KOPT-K1 (cell line): ENCODE data around the gene FAM221B.
A peak's percentile ranks its signal among the peaks of the same experiment; 100 is the strongest.

Experiments
- H3K27ac ChIP-seq: fragments of 200-600 bp; sonication (generic); 2 replicates; pipeline ENCODE4 v1.5.1; 2016; ENCODE audit warnings: antibody characterized with exemption, mild to moderate bottlenecking, low read depth, low read length; ENCODE audit not compliant: poor library complexity, severe bottlenecking
- H3K36me3 ChIP-seq: fragments of 200-600 bp; sonication (generic); 2 replicates; pipeline ENCODE4 v1.5.1; 2017; ENCODE audit warnings: antibody characterized with exemption, mild to moderate bottlenecking, low read length, moderate library complexity; ENCODE audit not compliant: insufficient read depth
- H3K9me3 ChIP-seq: fragments of 200-600 bp; sonication (generic); 2 replicates; pipeline ENCODE4 v1.5.1; 2017; ENCODE audit warnings: antibody characterized with exemption, low read length, mild to moderate bottlenecking; ENCODE audit not compliant: insufficient read depth, poor library complexity, severe bottlenecking

Gene FAM221B

GRCh38 chr9:35828716-35829083, at the start of gene FAM221B:
Gene FAM221B, minus strand, starts transcription at chr9:35828732. Its CDS starts 2,571 bp downstream, at chr9:35826161.
- peak within 1 kb of the TSS; percentile 48 for H3K27ac ChIP-seq
- H3K36me3 ChIP-seq, result no peaks in the 10 kb centered on the region
- no peaks in the 10 kb centered on the region for H3K9me3 ChIP-seq

- H3K36me3 ChIP-seq, result no peaks in the 10 kb centered on the region
- peaks cover 19% of the 10 kb centered on the region for H3K9me3 ChIP-seq
- no peak overlapping the region for H3K27ac ChIP-seq
Measured at GRCh38 chr9:35872505-35872904, 44.0 kb upstream of the FAM221B start.

- Histone ChIP-seq H3K9me3 (peaks cover 9% of the 10 kb centered on the region), H3K36me3 (no peaks in the 10 kb centered on the region), H3K27ac (no peak overlapping the region)
Measured at GRCh38 chr9:35871545-35871944, 43.0 kb upstream of the FAM221B start.

GRCh38 chr9:35870351-35870923, 41.9 kb upstream of the FAM221B start, which contains the start of gene OR13J1:
Gene OR13J1, minus strand, starts transcription at chr9:35870401. Its CDS starts 0 bp downstream, at chr9:35870401.
- H3K27ac ChIP-seq, result no peak within 1 kb of the TSS
- H3K9me3 ChIP-seq, result peaks cover 2% of the 10 kb centered on the region
- H3K36me3 ChIP-seq, result no peaks in the 10 kb centered on the region

GRCh38 chr9:35869621-35870216, 41.2 kb upstream of the FAM221B start:
- H3K36me3 ChIP-seq, result no peaks in the 10 kb centered on the region
- no peaks in the 10 kb centered on the region for H3K9me3 ChIP-seq
- no peak overlapping the region for H3K27ac ChIP-seq

- no peaks in the 10 kb centered on the region for H3K9me3 ChIP-seq
Measured at GRCh38 chr9:35868933-35869332, 40.4 kb upstream of the FAM221B start.

GRCh38 chr9:35867538-35867937, 39.0 kb upstream of the FAM221B start:
- Histone ChIP-seq H3K36me3 (no peaks in the 10 kb centered on the region), H3K27ac (no peak overlapping the region), H3K9me3 (no peaks in the 10 kb centered on the region)

More at GRCh38 chr9:35868933-35869332, 40.4 kb upstream of the FAM221B start:
- H3K27ac ChIP-seq, result no peak overlapping the region
- no peaks in the 10 kb centered on the region for H3K36me3 ChIP-seq

- Histone ChIP-seq H3K9me3 (no peaks in the 10 kb centered on the region), H3K27ac (no peak overlapping the region), H3K36me3 (no peaks in the 10 kb centered on the region)
Measured at GRCh38 chr9:35864695-35865255, 36.2 kb upstream of the FAM221B start.

- Histone ChIP-seq H3K36me3 (no peaks in the 10 kb centered on the region), H3K9me3 (no peaks in the 10 kb centered on the region), H3K27ac (no peak overlapping the region)
Measured at GRCh38 chr9:35863583-35863982, 35.1 kb upstream of the FAM221B start.

- Histone ChIP-seq H3K36me3 (no peaks in the 10 kb centered on the region), H3K9me3 (no peaks in the 10 kb centered on the region), H3K27ac (no peak overlapping the region)
Measured at GRCh38 chr9:35862328-35862727, 33.8 kb upstream of the FAM221B start.

- Histone ChIP-seq H3K36me3 (no peaks in the 10 kb centered on the region), H3K27ac (no peak overlapping the region), H3K9me3 (no peaks in the 10 kb centered on the region)
Measured at GRCh38 chr9:35861161-35861897, 32.8 kb upstream of the FAM221B start.

GRCh38 chr9:35859990-35860339, 31.4 kb upstream of the FAM221B start:
- Histone ChIP-seq H3K36me3 (no peaks in the 10 kb centered on the region), H3K9me3 (no peaks in the 10 kb centered on the region), H3K27ac (no peak overlapping the region)

- Histone ChIP-seq H3K27ac (no peak overlapping the region), H3K9me3 (no peaks in the 10 kb centered on the region)
Measured at GRCh38 chr9:35859310-35859989, 30.9 kb upstream of the FAM221B start.

GRCh38 chr9:35858458-35858857, 29.9 kb upstream of the FAM221B start:
- no peak overlapping the region for H3K27ac ChIP-seq
- H3K36me3 ChIP-seq, result no peaks in the 10 kb centered on the region
- H3K9me3 ChIP-seq, result no peaks in the 10 kb centered on the region

More at GRCh38 chr9:35859310-35859989, 30.9 kb upstream of the FAM221B start:
- no peaks in the 10 kb centered on the region for H3K36me3 ChIP-seq

- H3K36me3 ChIP-seq, result no peaks in the 10 kb centered on the region
- no peak overlapping the region for H3K27ac ChIP-seq
- H3K9me3 ChIP-seq, result no peaks in the 10 kb centered on the region
Measured at GRCh38 chr9:35856882-35857281, 28.4 kb upstream of the FAM221B start.
